ENCODE data around the gene SMURF1. TPM values are rescaled to one million over a fixed set of nuclear protein-coding genes. Genes with fewer than 3 reads are reported as not detected.

The SMURF1 gene
- total and polyA plus RNA-seq, 2 of the 4 experiments (the other 2 are of a cell fraction): 13.4 to 20.3 TPM

GRCh38 chr7:98997846-98998245 lies 146.1 kb downstream of the SMURF1 start:
- H3K36me3 ChIP-seq (ENCODE audit: control insufficient read depth, insufficient read depth, low read length): peaks cover 75% of the 10 kb centered on the region
- H4K8ac ChIP-seq (ENCODE audit: low read depth in 2 of 2, low read length in 2 of 2): no peak overlapping the region
- no peaks in the 10 kb centered on the region for H4K20me1 ChIP-seq (ENCODE audit: insufficient read depth, low read length)
- DNase-seq: no peak
- BruUV-seq (replicated peaks): no TSS peak
- no peak overlapping the region for H3K23ac ChIP-seq (ENCODE audit: low read depth, low read length)
- in situ Hi-C loops (cut with MboI; ENCODE audit: low sequenced_read_pairs) (no loop called here), intact Hi-C loops (cut with micrococcal nuclease) (no loop called here), dilution Hi-C loops (cut with HindIII; ENCODE audit: low sequenced_read_pairs, unreplicated experiment) (no loop called here)
- peaks cover 2 to 6% of the 10 kb centered on the region in 2 experiments; a peak in 2 of 4 replicates for H3K79me1 ChIP-seq (ENCODE audit: low read depth in 1 of 2, low read length in 2 of 2)
- H2BK15ac ChIP-seq (ENCODE audit: low read depth, low read length): no peak overlapping the region
- no peak overlapping the region for H3K56ac ChIP-seq (ENCODE audit: extremely low read depth, insufficient read depth, low read length)
- H3K18ac ChIP-seq (ENCODE audit: low read depth, low read length): no peak overlapping the region
- H3K27ac ChIP-seq (ENCODE audit: insufficient read depth, low read length): no peak overlapping the region
- H3K9ac ChIP-seq (ENCODE audit: low read depth, low read length): no peak overlapping the region
- no peak overlapping the region for H2BK20ac ChIP-seq (ENCODE audit: low read depth, low read length)
- no peak overlapping the region for H2BK5ac ChIP-seq (ENCODE audit: low read depth, low read length, poor library complexity, severe bottlenecking)
- no peak overlapping the region for H2AK5ac ChIP-seq (ENCODE audit: low read depth, low read length)
- H2AFZ ChIP-seq (replicated peaks; ENCODE audit: low read length, poor library complexity): no peak overlapping the region
- H3K14ac ChIP-seq (replicated peaks; ENCODE audit: low read depth, low read length): no peak overlapping the region
- no peaks in the 10 kb centered on the region for H3K9me3 ChIP-seq (ENCODE audit: control insufficient read depth, insufficient read depth, low read length)
- ChIA-PET POLR2A (ENCODE audit: unreplicated experiment) (no interaction called here), CTCF (interaction anchor here (0.7 kb wide), 1 partner anchor 55 kb away, joined by 4 read pairs; no protein-coding TSS in a partner anchor)
- no CpG with 5 or more reads among the region's 3 CpGs for WGBS, 2 experiments (ENCODE audit: extremely low coverage in 2 of 2, insufficient read length in 1 of 2)
- no peak overlapping the region for H3K4ac ChIP-seq (ENCODE audit: low read depth, low read length)
- H3K27me3 ChIP-seq (ENCODE audit: control insufficient read depth, insufficient read depth, low read length): no peaks in the 10 kb centered on the region
- H4K5ac ChIP-seq (ENCODE audit: low read depth, low read length): no peak overlapping the region
- ATAC-seq (ENCODE audit: low read depth): no peak
- H3K4me2 ChIP-seq (ENCODE audit: low read depth, low read length): no peak overlapping the region
- TF ChIP-seq SMC3 (IDR thresholded peaks at IDR 0.05; ENCODE audit: low read depth, low read length) (no peak), CEBPB (IDR thresholded peaks at IDR 0.05; ENCODE audit: low read depth, low read length) (no peak), MAZ (IDR thresholded peaks at IDR 0.05; ENCODE audit: borderline replicate concordance, low read depth, low read length) (no peak), POLR2A (IDR thresholded peaks at IDR 0.05; ENCODE audit: low read depth, low read length) (no peak), MAFK (IDR thresholded peaks at IDR 0.05; ENCODE audit: low read depth, low read length) (no peak)
- TF ChIP-seq, protein P1, sequence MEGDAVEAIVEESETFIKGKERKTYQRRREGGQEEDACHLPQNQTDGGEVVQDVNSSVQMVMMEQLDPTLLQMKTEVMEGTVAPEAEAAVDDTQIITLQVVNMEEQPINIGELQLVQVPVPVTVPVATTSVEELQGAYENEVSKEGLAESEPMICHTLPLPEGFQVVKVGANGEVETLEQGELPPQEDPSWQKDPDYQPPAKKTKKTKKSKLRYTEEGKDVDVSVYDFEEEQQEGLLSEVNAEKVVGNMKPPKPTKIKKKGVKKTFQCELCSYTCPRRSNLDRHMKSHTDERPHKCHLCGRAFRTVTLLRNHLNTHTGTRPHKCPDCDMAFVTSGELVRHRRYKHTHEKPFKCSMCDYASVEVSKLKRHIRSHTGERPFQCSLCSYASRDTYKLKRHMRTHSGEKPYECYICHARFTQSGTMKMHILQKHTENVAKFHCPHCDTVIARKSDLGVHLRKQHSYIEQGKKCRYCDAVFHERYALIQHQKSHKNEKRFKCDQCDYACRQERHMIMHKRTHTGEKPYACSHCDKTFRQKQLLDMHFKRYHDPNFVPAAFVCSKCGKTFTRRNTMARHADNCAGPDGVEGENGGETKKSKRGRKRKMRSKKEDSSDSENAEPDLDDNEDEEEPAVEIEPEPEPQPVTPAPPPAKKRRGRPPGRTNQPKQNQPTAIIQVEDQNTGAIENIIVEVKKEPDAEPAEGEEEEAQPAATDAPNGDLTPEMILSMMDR (conservative IDR thresholded peaks at IDR 0.05; ENCODE audit: low read depth, low read length): no peak
- peaks cover 5% of the 10 kb centered on the region; the same call in 1 of the 2 replicates for H3K9me1 ChIP-seq (ENCODE audit: insufficient read depth, low read length)
- no peaks in the 10 kb centered on the region for H3K4me1 ChIP-seq (ENCODE audit: control insufficient read depth, insufficient read depth, low read length)
- no peak overlapping the region for H2AK9ac ChIP-seq (replicated peaks; ENCODE audit: low read depth, low read length, poor library complexity)
- H4K91ac ChIP-seq (ENCODE audit: insufficient read depth, low read depth, low read length): no peak overlapping the region
- no peak overlapping the region for H3K4me3 ChIP-seq (ENCODE audit: insufficient read depth, low read depth, low read length)
- no peak overlapping the region for H2BK120ac ChIP-seq (ENCODE audit: low read depth, low read length)
